ENCODE measurements around the gene GRN.
A peak's percentile ranks its signal among the peaks of the same experiment; 100 is the strongest.
"Not testable (repeated sequence)": the region's sequence is repeated elsewhere in the genome, so short reads cannot be mapped to it uniquely, and the experiment has no call there.

The GRN gene

GRCh38 chr17:44322236-44322895 is 22.7 kb upstream of the GRN start:
- no peak for DNase-seq

- DNase-seq, result no peak
Observed at GRCh38 chr17:44323359-44324091, 21.6 kb upstream of the GRN start.

GRCh38 chr17:44324092-44324570 is 21.0 kb upstream of the GRN start:
- DNase-seq, result no peak

GRCh38 chr17:44324571-44325275 is 20.4 kb upstream of the GRN start, which contains the start of gene SLC25A39:
Gene SLC25A39, minus strand, starts transcription at chr17:44324823. Its CDS starts 1,261 bp downstream, at chr17:44323562.
- DNase-seq, result peak; percentile 18

GRCh38 chr17:44326861-44327444 is 18.1 kb upstream of the GRN start:
- peak; percentile 76 for DNase-seq

GRCh38 chr17:44327715-44328449 is 17.2 kb upstream of the GRN start:
- no peak for DNase-seq

GRCh38 chr17:44329516-44329915 is 15.6 kb upstream of the GRN start:
- DNase-seq, result not testable (repeated sequence)

GRCh38 chr17:44330263-44330662 is 14.8 kb upstream of the GRN start:
- not testable (repeated sequence) for DNase-seq

GRCh38 chr17:44331249-44331760 is 13.8 kb upstream of the GRN start:
- DNase-seq, result peak; percentile 21

- DNase-seq, result no peak
Observed at GRCh38 chr17:44333371-44333770, 11.7 kb upstream of the GRN start.

GRCh38 chr17:44334315-44334714 is 10.8 kb upstream of the GRN start:
- DNase-seq, result no peak

- no peak for DNase-seq
Observed at GRCh38 chr17:44334727-44335126, 10.4 kb upstream of the GRN start.

- DNase-seq, result no peak
Observed at GRCh38 chr17:44335564-44335963, 9.5 kb upstream of the GRN start.

GRCh38 chr17:44335968-44336367 is 9.1 kb upstream of the GRN start:
- no peak for DNase-seq

- DNase-seq, result no peak
Observed at GRCh38 chr17:44338702-44339101, 6.4 kb upstream of the GRN start.

GRCh38 chr17:44340553-44340952 is 4.5 kb upstream of the GRN start:
- not testable (repeated sequence) for DNase-seq

GRCh38 chr17:44343510-44344209 is 1.4 kb upstream of the GRN start:
- DNase-seq, result no peak

GRCh38 chr17:44345454-44346026 is 438 bp downstream of the GRN start:
- DNase-seq, result no peak

- DNase-seq, result no peak
Observed at GRCh38 chr17:44346064-44346844, 1.2 kb downstream of the GRN start.

All from NCI-H1417 treated with DMSO at 0.1 percent for 48 hours (cell line).